Endometrial microvascular endothelial cells (primary cell): ENCODE results near the gene OR6N1. TPM values are rescaled to one million over a fixed set of nuclear protein-coding genes. Genes with fewer than 3 reads are reported as not detected.

Experiments used
- in situ Hi-C: cut with HindIII; loops from 2 replicates; pipeline ENCODE4 v1.10.0; 2017; ENCODE audit warnings: low sequenced_read_pairs, low pct_unique_long_range_greater_than_20kb; ENCODE audit errors: inconsistent ontology term
- total RNA-seq: library from RNA; depleted of rRNA; stranded (reverse); fragments of >200 nt; gene quantifications from one replicate; pipeline ENCODE4 v1.2.3, GENCODE V29; 2015; ENCODE audit errors: inconsistent ontology term

The OR6N1 gene
- total RNA-seq, 1 donor from 2014 or later: not detected

DNA sequence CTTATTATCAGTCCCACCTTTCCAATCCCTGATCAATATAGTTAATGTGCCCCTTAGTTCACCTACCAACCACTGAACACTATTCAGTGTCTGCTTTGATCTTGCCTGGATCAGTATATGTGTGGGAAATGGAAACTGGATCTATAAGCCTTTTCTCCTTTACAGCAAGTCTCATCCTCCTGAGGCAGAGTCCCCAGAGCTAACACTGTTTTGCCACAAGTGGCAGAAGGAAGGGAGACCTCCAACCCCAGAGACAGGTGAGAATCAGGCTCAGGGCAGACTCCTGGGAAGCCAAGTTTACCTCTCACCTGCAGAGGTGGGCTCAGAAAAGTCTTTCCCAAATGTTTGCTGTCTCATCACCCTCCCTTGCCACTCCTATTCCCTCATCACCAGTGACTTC is 9.1 kb upstream of the OR6N1 start, which contains the start of gene OR6N2:
Gene OR6N2 (minus strand): TSS at position 101 of the 400 bp plus-strand sequence. CDS start 3,569 bp downstream, outside the sequence.
- in situ Hi-C loops: no loop called here

DNA sequence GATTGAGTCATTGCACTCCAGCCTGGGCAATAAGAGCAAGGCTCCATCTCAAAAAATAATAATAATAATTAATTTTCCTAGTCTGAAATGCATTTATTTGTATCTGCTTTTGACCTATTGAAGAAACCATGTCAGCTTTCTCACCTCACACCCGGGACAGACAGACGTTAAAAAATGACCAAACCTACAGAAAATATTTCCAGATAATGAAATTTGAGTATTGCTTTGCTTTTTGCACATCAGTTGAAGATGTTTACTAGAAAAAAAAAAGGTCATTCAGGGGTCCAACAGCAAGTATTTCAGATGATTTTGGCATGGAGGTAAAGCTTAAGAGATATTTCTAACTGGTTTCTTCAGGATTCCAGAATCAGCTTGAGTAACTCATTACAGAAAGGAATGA is 17.6 kb downstream of the OR6N1 start, which contains the start of gene OR6K6:
Gene OR6K6 (plus strand): TSS at position 301 of the 400 bp plus-strand sequence. CDS start 168 bp downstream, outside the sequence.
- in situ Hi-C loops: no loop called here

DNA sequence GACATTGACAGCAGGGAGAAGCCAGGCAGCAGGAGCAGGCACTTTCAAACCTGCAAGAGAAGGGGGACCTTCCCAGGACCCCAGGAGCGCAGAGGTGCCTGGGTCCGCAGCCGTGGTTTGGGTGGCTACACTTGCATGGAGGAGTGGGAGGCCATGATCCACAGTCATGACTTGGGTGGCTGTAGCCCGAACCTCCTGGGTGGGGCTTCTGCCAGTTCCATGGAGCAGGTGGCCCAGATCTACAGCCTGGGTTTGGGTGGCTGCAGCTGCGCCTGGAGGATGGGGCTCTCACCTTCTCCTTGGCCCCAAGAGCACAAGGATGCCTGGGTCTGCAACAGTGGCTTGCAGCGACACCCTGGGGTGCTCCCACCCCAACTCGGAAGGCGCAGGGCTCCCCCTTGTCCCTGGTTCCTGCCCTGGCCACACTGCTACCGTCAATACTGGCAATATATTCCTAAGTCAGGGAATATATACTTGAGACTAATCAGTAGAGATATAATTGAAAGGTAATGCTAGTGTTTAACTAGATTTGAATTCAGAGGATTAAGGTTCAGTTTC is 19.8 kb downstream of the OR6N1 start:
- in situ Hi-C loops: no loop called here

DNA sequence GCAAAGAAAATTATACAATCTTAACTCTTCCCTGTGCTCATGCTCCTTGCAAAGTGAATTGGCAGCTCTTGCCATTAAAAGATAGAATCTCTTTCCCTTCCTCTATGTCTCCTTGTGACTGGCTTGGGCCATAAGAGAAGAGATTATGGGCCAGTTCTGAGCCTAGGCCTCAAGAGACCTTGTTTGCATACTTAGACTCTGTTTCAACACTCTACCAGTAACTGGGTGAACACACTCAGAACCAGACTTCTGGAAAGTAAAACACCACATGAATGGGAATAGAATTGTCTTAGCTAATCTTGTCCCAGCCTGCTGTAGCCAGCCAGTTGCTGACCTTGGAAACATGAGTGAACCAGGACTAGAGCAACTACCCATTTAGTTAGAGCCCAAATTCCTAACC is 36.1 kb downstream of the OR6N1 start:
- in situ Hi-C loops: no loop called here

- in situ Hi-C loops: no loop called here
These were observed 39.5 kb downstream of the OR6N1 start for GRCh38 chr1:158732524-158732923.

DNA sequence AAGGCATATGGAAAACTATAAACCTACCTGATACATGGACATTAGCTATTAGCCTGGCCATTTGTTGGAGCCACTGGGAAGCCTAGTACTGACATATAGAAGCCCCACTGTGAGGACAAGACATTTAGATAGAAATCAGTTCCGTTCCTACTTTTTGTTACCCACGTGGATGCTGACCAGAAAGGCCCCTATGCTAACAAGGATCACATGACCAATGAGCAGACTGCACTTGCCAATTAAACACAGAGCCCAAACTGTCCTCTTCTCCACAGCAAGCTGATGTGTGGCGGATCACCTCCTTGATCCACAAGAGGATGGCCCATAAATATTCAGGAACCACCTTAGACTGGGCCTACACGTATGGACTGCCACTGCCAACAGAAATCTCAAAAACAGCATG is 40.3 kb downstream of the OR6N1 start:
- in situ Hi-C loops: no loop called here

GRCh38 chr1:158730453-158730852 is 41.5 kb downstream of the OR6N1 start:
- in situ Hi-C loops: no loop called here

- in situ Hi-C loops: no loop called here
These were observed 43.3 kb downstream of the OR6N1 start for GRCh38 chr1:158728510-158729225.

GRCh38 chr1:158724442-158724841 is 47.6 kb downstream of the OR6N1 start:
- in situ Hi-C loops: no loop called here

GRCh38 chr1:158720620-158721019 is 51.4 kb downstream of the OR6N1 start, which contains the start of gene OR6K3:
Gene OR6K3 (minus strand): TSS chr1:158720720. CDS start chr1:158718115, 2,605 bp downstream.
- in situ Hi-C loops: no loop called here

DNA sequence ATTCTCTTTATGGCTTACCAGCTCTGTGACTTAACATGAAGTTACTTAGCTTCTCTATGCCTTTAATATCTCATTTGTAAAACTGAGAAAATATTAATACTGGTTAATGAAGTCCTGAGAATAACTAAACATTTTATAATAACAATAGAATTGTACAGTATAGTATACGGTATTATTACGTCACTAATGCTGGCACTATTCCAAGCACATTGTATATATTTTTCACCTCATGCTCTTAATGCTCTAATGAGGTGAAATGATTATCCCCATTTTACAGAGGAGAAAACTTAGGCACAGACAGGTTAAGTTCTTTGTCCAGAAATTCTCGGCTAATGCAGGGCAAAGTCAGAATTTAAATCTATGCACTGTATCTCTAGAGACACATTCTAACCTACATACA is 52.3 kb downstream of the OR6N1 start:
- in situ Hi-C loops: no loop called here

DNA sequence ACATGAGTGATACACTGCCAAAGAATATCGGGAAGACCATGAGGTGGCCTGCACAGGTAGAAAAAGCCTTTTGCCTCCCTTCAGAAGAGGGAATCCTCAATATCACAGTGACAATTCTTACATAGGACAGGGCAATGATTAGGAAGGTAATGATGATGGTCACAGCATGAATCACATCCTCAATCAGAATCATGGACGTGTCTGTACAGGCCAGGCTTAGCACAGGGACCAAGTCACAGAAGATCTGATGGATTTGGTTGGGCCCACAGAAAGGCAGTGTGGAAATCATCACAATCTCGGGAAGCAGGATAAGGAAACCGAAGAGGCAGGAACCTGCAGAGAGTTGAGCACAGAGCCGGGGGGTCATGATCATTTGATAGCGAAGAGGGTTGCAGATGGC is 54.7 kb downstream of the OR6N1 start:
- in situ Hi-C loops: no loop called here

DNA sequence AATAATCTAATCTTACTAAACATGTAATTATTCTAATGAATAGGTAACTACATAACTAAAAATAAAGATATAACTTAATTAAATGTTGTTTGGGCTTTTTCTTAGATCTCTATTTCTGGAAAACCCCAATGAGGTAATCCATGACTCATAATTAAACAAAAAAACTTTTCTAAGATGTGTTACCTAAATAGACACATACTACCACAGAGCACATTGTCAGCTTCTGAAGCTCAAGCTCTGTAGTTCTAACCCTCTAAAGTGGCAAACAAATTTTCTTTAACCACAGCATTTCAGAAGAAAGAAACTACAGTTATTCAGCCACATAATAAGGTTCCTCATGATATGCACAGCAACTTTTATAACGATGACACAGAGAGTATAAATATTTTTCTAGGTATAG is 55.7 kb downstream of the OR6N1 start:
- in situ Hi-C loops: no loop called here

DNA sequence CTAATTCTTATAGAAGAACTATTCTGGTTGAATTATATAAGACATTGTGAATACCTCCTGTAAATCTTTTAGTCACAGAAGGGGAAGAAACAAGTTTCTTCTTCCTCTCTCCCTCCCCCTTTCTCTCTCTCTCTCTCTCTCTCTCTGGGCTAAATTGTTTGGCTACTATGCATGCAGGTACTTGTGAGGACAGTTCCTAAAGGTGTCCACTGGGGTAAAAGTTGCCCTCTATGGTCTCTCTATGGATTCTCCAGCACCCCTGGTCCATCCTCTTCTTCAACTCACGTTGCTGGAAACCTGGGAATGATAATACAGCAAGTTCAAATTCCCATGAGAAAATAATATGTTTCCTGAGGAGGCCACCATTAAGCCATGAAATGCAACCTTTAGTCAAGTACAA is 57.2 kb downstream of the OR6N1 start:
- in situ Hi-C loops: no loop called here

Other genes with a start within 250 kb of the OR6N1 start
- gene OR6Y1, start 217.8 kb downstream of the OR6N1 start, total RNA-seq: not detected
- not detected for gene OR6P1, start 201.6 kb downstream of the OR6N1 start, total RNA-seq
- gene OR10X1, start 192.3 kb downstream of the OR6N1 start, total RNA-seq: not detected
- not detected for gene OR10Z1, start 166.9 kb downstream of the OR6N1 start, total RNA-seq
- not detected for gene SPTA1, start 85.5 kb downstream of the OR6N1 start, total RNA-seq
- not detected for gene OR6K2, start 71.5 kb downstream of the OR6N1 start, total RNA-seq
- gene OR6K3, start 51.5 kb downstream of the OR6N1 start, total RNA-seq: not detected
- not detected for gene OR6K6, start 17.5 kb downstream of the OR6N1 start, total RNA-seq
- gene OR6N2, start 9.0 kb upstream of the OR6N1 start, total RNA-seq: not detected
- not detected for gene MNDA, start 59.2 kb upstream of the OR6N1 start, total RNA-seq
- not detected for gene PYHIN1, start 159.4 kb upstream of the OR6N1 start, total RNA-seq
- 141 TPM for gene IFI16, start 237.7 kb upstream of the OR6N1 start, total RNA-seq